K562 (cell line): ENCODE results near the gene FAM149A. TPM values are rescaled to one million over a fixed set of nuclear protein-coding genes. Genes with fewer than 3 reads are reported as not detected.

Experiments used
- ATAC-seq: fragments of 200-7000 bp; cut with Tn5 transposase; 3 replicates; pipeline ENCODE4 v1.9.1; 2020; ENCODE audit warnings: moderate library complexity
- BruUV-seq: library from RNA; stranded (reverse); fragments of 400-500 nt; replicated peaks from 2 replicates; lab custom pipeline; 2021; lab: Mats Ljungman, UMichigan
- CTCF ChIA-PET: fragments of 300-600 bp; formaldehyde crosslinking; extraction: SDS; loops from one replicate; lab custom pipeline; 2021; ENCODE audit warnings: low intra/inter-chr PET ratio; lab: Yijun Ruan, JAX
- POLR2A ChIA-PET: fragments of 300-600, 350-650 bp; sonication (Branson Sonifier 250); formaldehyde crosslinking; extraction: SDS; loops from one replicate; lab custom pipeline; 2021; ENCODE audit warnings: antibody characterized with exemption, inconsistent platforms; lab: Yijun Ruan, JAX
- DNase-seq, 4 experiments: peaks; one replicate each; pipeline versions ENCODE4 v3.0.0 to v3.0.0-alpha.2; 2011 to 2018; ENCODE audit warnings: low spot score in 3 of 4, mixed read lengths in 3 of 4; ENCODE audit errors: extremely low read depth in 1 of 4
- FAIRE-seq: peaks from 2 replicates; lab custom pipeline; 2011; peaks lifted over from hg19 to GRCh38; lab: Jason Lieb, UNC
- H2AFZ ChIP-seq: 2 replicates; pipeline ENCODE4 v1.6.0; 2011; ENCODE audit warnings: low read depth, low read length, control low read depth, inconsistent platforms
- H3K27ac ChIP-seq: fragments of 200-600 bp; 3 replicates; pipeline ENCODE4 v1.8.0; 2011; ENCODE audit warnings: low read depth, mild to moderate bottlenecking, control low read depth, inconsistent platforms, low read length, moderate library complexity, mixed read lengths; ENCODE audit errors: extremely low read depth
- H3K27me3 ChIP-seq, 2 experiments: fragments of 300-600 bp in 1 of 2; 2 replicates in 1 of 2; 3 replicates in 1 of 2; pipeline versions ENCODE4 v1.6.0 to v1.8.0; 2011; ENCODE audit warnings: inconsistent platforms in 2 of 2, low read length in 2 of 2, mild to moderate bottlenecking in 1 of 2, mixed read lengths in 1 of 2, moderate library complexity in 1 of 2; ENCODE audit not compliant: control insufficient read depth in 2 of 2, insufficient read depth in 2 of 2
- H3K36me3 ChIP-seq: fragments of 300-600 bp; 3 replicates; pipeline ENCODE4 v1.8.0; 2011; ENCODE audit warnings: mild to moderate bottlenecking, low read length, inconsistent platforms; ENCODE audit not compliant: control insufficient read depth, insufficient read depth
- H3K4me1 ChIP-seq, 2 experiments: fragments of 200-600 bp in 1 of 2; replicated peaks in 1 of 2; 2 replicates in 1 of 2; 3 replicates in 1 of 2; pipeline versions ENCODE4 v1.5.1 to v1.8.0; 2011; ENCODE audit warnings: inconsistent platforms in 2 of 2, low read length in 2 of 2, mild to moderate bottlenecking in 1 of 2, mixed read lengths in 1 of 2, moderate library complexity in 1 of 2; ENCODE audit not compliant: control insufficient read depth in 2 of 2, insufficient read depth in 2 of 2
- H3K4me2 ChIP-seq: 2 replicates; pipeline ENCODE4 v1.6.1; 2011; ENCODE audit warnings: low read length, control low read depth, inconsistent platforms, mixed read lengths; ENCODE audit not compliant: insufficient read depth
- H3K4me3 ChIP-seq: fragments of 200-600 bp; sonication (generic), shearing (Covaris generic); 2 replicates; pipeline ENCODE4 v1.5.1; 2016; ENCODE audit warnings: control low read depth, inconsistent platforms
- H3K79me2 ChIP-seq: fragments of 200-600 bp; 3 replicates; pipeline ENCODE4 v1.8.0; 2011; ENCODE audit warnings: low read length, inconsistent platforms; ENCODE audit not compliant: control insufficient read depth, insufficient read depth
- H3K9ac ChIP-seq, 2 experiments: 2 replicates each; pipeline versions ENCODE4 v1.6.0 to v1.6.1; 2011; ENCODE audit warnings: low read depth in 2 of 2, low read length in 2 of 2, control low read depth in 1 of 2, inconsistent platforms in 1 of 2, mild to moderate bottlenecking in 1 of 2, mixed read lengths in 1 of 2; ENCODE audit not compliant: insufficient read depth in 1 of 2
- H3K9me1 ChIP-seq: one replicate; pipeline ENCODE4 v1.6.0; 2011; ENCODE audit warnings: inconsistent platforms, mild to moderate bottlenecking, low read length, moderate library complexity; ENCODE audit not compliant: control insufficient read depth, insufficient read depth
- H3K9me3 ChIP-seq: replicated peaks from 2 replicates; pipeline ENCODE4 v1.5.1; 2011; ENCODE audit warnings: low read depth, low read length, inconsistent platforms; ENCODE audit not compliant: control insufficient read depth, insufficient read depth
- H4K20me1 ChIP-seq: replicated peaks from 2 replicates; pipeline ENCODE4 v1.6.1; 2011; ENCODE audit warnings: low read length, inconsistent platforms, mixed read lengths; ENCODE audit not compliant: control insufficient read depth, insufficient read depth
- KDM5B ChIP-seq: fragments of 200-600 bp; sonication (generic); IDR thresholded peaks from 2 replicates; pipeline ENCODE4 v1.6.1; 2012; ENCODE audit warnings: low read depth, mild to moderate bottlenecking, moderate library complexity, low read length, control low read depth, inconsistent platforms; ENCODE audit not compliant: insufficient replicate concordance
- NFIC ChIP-seq: fragments of 450-650 bp; IDR thresholded peaks from 2 replicates; pipeline ENCODE4 v1.6.1; 2017; ENCODE audit warnings: mild to moderate bottlenecking, inconsistent platforms
- RBM34 ChIP-seq: fragments of 200-400 bp; formaldehyde crosslinking; IDR thresholded peaks from 2 replicates; pipeline ENCODE4 v1.6.1; 2018; ENCODE audit warnings: low read length, borderline replicate concordance; ENCODE audit not compliant: insufficient read depth
- ZFP1 ChIP-seq: fragments of 450-650 bp; formaldehyde crosslinking; IDR thresholded peaks from 2 replicates; pipeline ENCODE4 v1.4.0; 2020; ENCODE audit warnings: mild to moderate bottlenecking, mixed read lengths
- ZNF384 ChIP-seq: IDR thresholded peaks from 2 replicates; pipeline ENCODE4 v1.6.1; 2012; ENCODE audit warnings: low read depth, low read length, improper control_type of control experiment
- WGBS: fragments of 100-300 bp; shearing (Covaris generic); methylation state at CpG from one replicate; pipeline ENCODE4 v1.1.6; 2016; ENCODE audit warnings: low coverage, mixed read lengths; ENCODE audit not compliant: insufficient coverage; ENCODE audit errors: missing lambda C conversion rate; 5-methylcytosine and 5-hydroxymethylcytosine counted together
- in situ Hi-C: fragments of 300-500 bp; cut with MboI; formaldehyde crosslinking; loops from 4 replicates; pipeline ENCODE4 v1.15.0; 2018; ENCODE audit warnings: inconsistent platforms, mixed read lengths
- intact Hi-C: fragments of 100-400 bp; cut with micrococcal nuclease; formaldehyde crosslinking; loops from 2 replicates; pipeline ENCODE4 v1.14.2; 2022
- polyA plus RNA-seq, 8 experiments: library from polyadenylated mRNA; depleted of rRNA in 4 of 8; stranded (reverse) in 5 of 8; unstranded in 3 of 8; fragments of >200 nt; fragmentation: Nextera tagmentation in 2 of 8; fragmentation: Illumina TruSeq in 1 of 8; extraction: Ambion mirVana in 2 of 8; extraction: Trizol in 1 of 8; gene quantifications; 2 replicates each; pipeline versions ENCODE4 v1.2.1 to v1.2.3, GENCODE V29; 2011 to 2014; ENCODE audit warnings: inconsistent platforms in 1 of 8, missing spikeins in 1 of 8
- total RNA-seq, 7 experiments: library from RNA; depleted of rRNA in 6 of 7; stranded (reverse); fragments of >200 nt in 6 of 7; fragmentation: Illumina TruSeq in 2 of 7; extraction: Trizol in 2 of 7; gene quantifications; 2 replicates each; pipeline versions ENCODE4 v1.2.1 to v1.2.3, GENCODE V29; 2011 to 2021; ENCODE audit warnings: low replicate concordance in 1 of 7
- TF ChIP-seq, protein P1 (sequence below): sonication (generic); formaldehyde crosslinking; IDR thresholded peaks from 2 replicates; pipeline ENCODE4 v1.8.1; 2022; ENCODE audit warnings: missing genetic modification reagents
- TF ChIP-seq, protein P2 (sequence below), 3 experiments: fragments of 200-800 bp in 1 of 3; fragments of 250-450 bp in 1 of 3; fragments of 450-650 bp in 1 of 3; sonication (Bioruptor Pico) in 1 of 3; sonication (Bioruptor generic) in 1 of 3; formaldehyde crosslinking in 1 of 3; IDR thresholded peaks; 2 replicates each; pipeline versions ENCODE4 v1.6.1 to v1.8.0; 2016 to 2022; ENCODE audit warnings: mild to moderate bottlenecking in 2 of 3, missing genetic modification characterization in 2 of 3, missing compliant biosample characterization in 1 of 3, moderate library complexity in 1 of 3

Gene FAM149A
- total and polyA plus RNA-seq, 9 of the 15 experiments (the other 6 are each of a cell fraction or from before 2014, with no cell fraction given): not detected

DNA sequence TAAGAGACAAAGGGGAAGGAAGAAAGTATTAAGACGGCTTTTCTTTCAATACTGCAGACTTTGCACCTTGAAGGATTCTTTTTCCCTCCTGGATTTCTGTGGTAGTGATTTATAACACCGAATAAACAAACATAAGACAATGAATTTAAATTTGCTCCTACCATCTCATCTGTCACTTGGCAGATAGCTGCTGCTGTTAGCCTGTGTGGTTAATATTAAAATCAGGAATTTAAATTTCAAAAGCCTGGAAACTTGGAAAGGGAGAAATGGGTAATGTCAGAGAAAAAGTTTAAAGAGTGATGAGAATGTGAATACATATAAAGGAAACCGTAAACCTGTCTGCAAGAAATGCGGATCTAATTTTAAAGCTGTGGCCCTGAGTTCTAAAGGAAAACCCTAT is 3.4 kb downstream of the FAM149A start:
- no peak overlapping the region for H3K4me3 ChIP-seq
- no TSS peak for BruUV-seq
- H3K27me3 ChIP-seq: peaks cover 24 to 35% of the 10 kb centered on the region in 2 experiments
- ChIA-PET CTCF (no interaction called here), POLR2A (no interaction called here)
- H3K4me2 ChIP-seq: no peak overlapping the region
- WGBS: 0% methylated on average over 4 of the region's 4 CpGs
- no peak for DNase-seq
- intact Hi-C loops: no loop called here
- FAIRE-seq: no peak
- no peak overlapping the region for H3K9ac ChIP-seq
- no peak overlapping the region for H3K27ac ChIP-seq
- no peak for ATAC-seq
- in situ Hi-C loops: no loop called here
- H3K4me1 ChIP-seq: peaks cover 0 to 10% of the 10 kb centered on the region in 2 experiments; a peak in 2 of 5 replicates
- no peaks in the 10 kb centered on the region for H3K9me3 ChIP-seq
- TF ChIP-seq, protein P1, sequence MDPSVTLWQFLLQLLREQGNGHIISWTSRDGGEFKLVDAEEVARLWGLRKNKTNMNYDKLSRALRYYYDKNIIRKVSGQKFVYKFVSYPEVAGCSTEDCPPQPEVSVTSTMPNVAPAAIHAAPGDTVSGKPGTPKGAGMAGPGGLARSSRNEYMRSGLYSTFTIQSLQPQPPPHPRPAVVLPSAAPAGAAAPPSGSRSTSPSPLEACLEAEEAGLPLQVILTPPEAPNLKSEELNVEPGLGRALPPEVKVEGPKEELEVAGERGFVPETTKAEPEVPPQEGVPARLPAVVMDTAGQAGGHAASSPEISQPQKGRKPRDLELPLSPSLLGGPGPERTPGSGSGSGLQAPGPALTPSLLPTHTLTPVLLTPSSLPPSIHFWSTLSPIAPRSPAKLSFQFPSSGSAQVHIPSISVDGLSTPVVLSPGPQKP: no peak
- TF ChIP-seq KDM5B (no peak), NFIC (no peak), RBM34 (no peak)
- no peak overlapping the region for H2AFZ ChIP-seq
- no peaks in the 10 kb centered on the region for H3K79me2 ChIP-seq
- H4K20me1 ChIP-seq: no peaks in the 10 kb centered on the region
- H3K36me3 ChIP-seq: no peaks in the 10 kb centered on the region
- H3K9me1 ChIP-seq: no peaks in the 10 kb centered on the region

DNA sequence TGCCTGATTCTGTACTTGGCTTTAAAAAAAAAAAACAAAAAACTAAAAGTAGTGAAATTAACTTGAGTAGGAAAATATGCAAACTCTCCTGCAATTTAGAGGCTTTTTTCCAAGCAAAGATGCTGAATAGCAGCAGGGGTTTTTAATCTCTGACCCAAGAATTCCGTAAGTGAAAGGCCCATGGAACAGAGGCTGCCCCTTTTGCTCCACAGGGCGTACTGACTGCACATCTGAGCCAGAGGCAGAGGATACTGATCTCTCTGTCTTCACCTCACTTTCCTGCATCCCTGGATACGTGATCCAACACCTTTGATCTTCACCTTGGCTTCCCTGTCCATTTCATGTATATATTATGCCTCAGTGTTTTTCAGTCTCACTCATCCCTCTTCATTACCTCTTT is 3.9 kb downstream of the FAM149A start:
- H3K4me2 ChIP-seq: no peak overlapping the region
- DNase-seq: no peak
- H4K20me1 ChIP-seq: no peaks in the 10 kb centered on the region
- TF ChIP-seq ZNF384: no peak
- no peak for TF ChIP-seq ZFP1 (CRISPR knock-in tag)
- TF ChIP-seq, protein P2, sequence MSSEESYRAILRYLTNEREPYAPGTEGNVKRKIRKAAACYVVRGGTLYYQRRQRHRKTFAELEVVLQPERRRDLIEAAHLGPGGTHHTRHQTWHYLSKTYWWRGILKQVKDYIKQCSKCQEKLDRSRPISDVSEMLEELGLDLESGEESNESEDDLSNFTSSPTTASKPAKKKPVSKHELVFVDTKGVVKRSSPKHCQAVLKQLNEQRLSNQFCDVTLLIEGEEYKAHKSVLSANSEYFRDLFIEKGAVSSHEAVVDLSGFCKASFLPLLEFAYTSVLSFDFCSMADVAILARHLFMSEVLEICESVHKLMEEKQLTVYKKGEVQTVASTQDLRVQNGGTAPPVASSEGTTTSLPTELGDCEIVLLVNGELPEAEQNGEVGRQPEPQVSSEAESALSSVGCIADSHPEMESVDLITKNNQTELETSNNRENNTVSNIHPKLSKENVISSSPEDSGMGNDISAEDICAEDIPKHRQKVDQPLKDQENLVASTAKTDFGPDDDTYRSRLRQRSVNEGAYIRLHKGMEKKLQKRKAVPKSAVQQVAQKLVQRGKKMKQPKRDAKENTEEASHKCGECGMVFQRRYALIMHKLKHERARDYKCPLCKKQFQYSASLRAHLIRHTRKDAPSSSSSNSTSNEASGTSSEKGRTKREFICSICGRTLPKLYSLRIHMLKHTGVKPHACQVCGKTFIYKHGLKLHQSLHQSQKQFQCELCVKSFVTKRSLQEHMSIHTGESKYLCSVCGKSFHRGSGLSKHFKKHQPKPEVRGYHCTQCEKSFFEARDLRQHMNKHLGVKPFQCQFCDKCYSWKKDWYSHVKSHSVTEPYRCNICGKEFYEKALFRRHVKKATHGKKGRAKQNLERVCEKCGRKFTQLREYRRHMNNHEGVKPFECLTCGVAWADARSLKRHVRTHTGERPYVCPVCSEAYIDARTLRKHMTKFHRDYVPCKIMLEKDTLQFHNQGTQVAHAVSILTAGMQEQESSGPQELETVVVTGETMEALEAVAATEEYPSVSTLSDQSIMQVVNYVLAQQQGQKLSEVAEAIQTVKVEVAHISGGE (CRISPR knock-in tag; IDR thresholded peaks at IDR 0.05): no peak
- H3K9me3 ChIP-seq: no peaks in the 10 kb centered on the region
- in situ Hi-C loops (no loop called here), intact Hi-C loops (no loop called here)
- ATAC-seq: no peak
- ChIA-PET CTCF (no interaction called here), POLR2A (no interaction called here)
- H3K9me1 ChIP-seq: no peaks in the 10 kb centered on the region
- no TSS peak for BruUV-seq
- 0% methylated on average over 3 of the region's 3 CpGs for WGBS
- H3K9ac ChIP-seq: no peak overlapping the region
- no peak overlapping the region for H3K4me3 ChIP-seq
- no peak overlapping the region for H2AFZ ChIP-seq
- no peak overlapping the region for H3K27ac ChIP-seq
- no peaks in the 10 kb centered on the region for H3K79me2 ChIP-seq
- FAIRE-seq: no peak
- H3K36me3 ChIP-seq: no peaks in the 10 kb centered on the region
- H3K27me3 ChIP-seq: peaks cover 20 to 31% of the 10 kb centered on the region in 2 experiments
- H3K4me1 ChIP-seq: peaks cover 0 to 10% of the 10 kb centered on the region in 2 experiments; a peak in 2 of 5 replicates
